Sigmoid colon (tissue), 7 donors: ENCODE measurements around the gene FHIP2A. TPM values are rescaled to one million over a fixed set of nuclear protein-coding genes. Genes with fewer than 3 reads are reported as not detected.
A peak's percentile ranks its signal among the peaks of the same experiment; 100 is the strongest.
"Not testable (repeated sequence)": the region's sequence is repeated elsewhere in the genome, so short reads cannot be mapped to it uniquely, and the experiment has no call there.

ENCODE experiments used
- DNase-seq: peaks from one replicate; pipeline ENCODE4 v3.0.0-alpha.2; 2019
- H3K27ac ChIP-seq, 4 donors: fragments of 200-600 bp; sonication (generic); one replicate each; pipeline ENCODE4 v1.5.1; 2016 to 2019; ENCODE audit warnings: mild to moderate bottlenecking in 1 of 4
- H3K27me3 ChIP-seq, 3 donors: fragments of 200-600 bp; sonication (generic); one replicate each; pipeline ENCODE4 v1.5.1; 2019; ENCODE audit warnings: mild to moderate bottlenecking in 1 of 3
- H3K36me3 ChIP-seq, 4 donors: fragments of 200-600 bp; sonication (generic); one replicate each; pipeline ENCODE4 v1.5.1; 2016 to 2019
- H3K4me1 ChIP-seq, 4 donors: fragments of 200-600 bp; sonication (generic); one replicate each; pipeline ENCODE4 v1.5.1; 2017 to 2019
- H3K4me3 ChIP-seq, 4 donors: fragments of 200-600 bp; sonication (generic); one replicate each; pipeline ENCODE4 v1.5.1; 2017 to 2019; ENCODE audit warnings: mild to moderate bottlenecking in 2 of 4, moderate library complexity in 1 of 4
- H3K9me3 ChIP-seq, 4 donors: fragments of 200-600 bp in 3 of 4; sonication (generic) in 3 of 4; one replicate each; pipeline versions ENCODE4 v1.5.1 to v1.6.1; 2013 to 2019
- CTCF ChIP-seq, 4 experiments: fragments of 450-650 bp in 3 of 4; fragments of 200-600 bp in 1 of 4; IDR thresholded peaks; one replicate each; pipeline ENCODE4 v1.5.1; 2016 to 2019; ENCODE audit warnings: antibody characterized with exemption in 4 of 4, mild to moderate bottlenecking in 3 of 4, moderate library complexity in 2 of 4
- EP300 ChIP-seq, 4 donors: sonication (generic); formaldehyde crosslinking; IDR thresholded peaks; one replicate each; pipeline ENCODE4 v1.6.1; 2017; ENCODE audit warnings: antibody characterized with exemption in 4 of 4
- POLR2A ChIP-seq, 2 donors: fragments of 450-650 bp; IDR thresholded peaks; one replicate each; pipeline ENCODE4 v1.6.1; 2016; ENCODE audit warnings: antibody characterized with exemption in 2 of 2, mild to moderate bottlenecking in 2 of 2, moderate library complexity in 2 of 2
- POLR2AphosphoS5 ChIP-seq, 4 donors: sonication (generic); formaldehyde crosslinking; IDR thresholded peaks; one replicate each; pipeline ENCODE4 v1.6.1; 2017; ENCODE audit warnings: antibody characterized with exemption in 4 of 4
- WGBS, 2 donors: extraction: QIAGEN DNeasy Blood & Tissue Kit; methylation state at CpG; one replicate each; pipeline ENCODE4 v1.1.7; 2013; 5-methylcytosine and 5-hydroxymethylcytosine counted together
- intact Hi-C: fragments of 100-400 bp; cut with DNase I; formaldehyde crosslinking; loops from one replicate; pipeline ENCODE4 v1.15.1; 2023
- polyA plus RNA-seq, 3 donors: library from polyadenylated mRNA; stranded (reverse); fragments of 200-250 nt; gene quantifications; one replicate each; pipeline ENCODE4 v1.2.3, GENCODE V29; 2013
- total RNA-seq, 4 donors: library from RNA; depleted of rRNA; stranded (reverse); fragments of >200 nt; gene quantifications; one replicate each; pipeline ENCODE4 v1.1.0, GENCODE V29; 2016
- donor health status: healthy with polysubstance abuse.
- donor health status: Bipolar disorder and iron deficiency.
- donor health status: healthy.

FHIP2A gene
- total RNA-seq: 10 to 100 TPM; 32.1 to 37.7 (median 36.1) TPM
- polyA plus RNA-seq: 1 to 10 TPM; 2.4 to 5.6 (median 3.2) TPM

DNA sequence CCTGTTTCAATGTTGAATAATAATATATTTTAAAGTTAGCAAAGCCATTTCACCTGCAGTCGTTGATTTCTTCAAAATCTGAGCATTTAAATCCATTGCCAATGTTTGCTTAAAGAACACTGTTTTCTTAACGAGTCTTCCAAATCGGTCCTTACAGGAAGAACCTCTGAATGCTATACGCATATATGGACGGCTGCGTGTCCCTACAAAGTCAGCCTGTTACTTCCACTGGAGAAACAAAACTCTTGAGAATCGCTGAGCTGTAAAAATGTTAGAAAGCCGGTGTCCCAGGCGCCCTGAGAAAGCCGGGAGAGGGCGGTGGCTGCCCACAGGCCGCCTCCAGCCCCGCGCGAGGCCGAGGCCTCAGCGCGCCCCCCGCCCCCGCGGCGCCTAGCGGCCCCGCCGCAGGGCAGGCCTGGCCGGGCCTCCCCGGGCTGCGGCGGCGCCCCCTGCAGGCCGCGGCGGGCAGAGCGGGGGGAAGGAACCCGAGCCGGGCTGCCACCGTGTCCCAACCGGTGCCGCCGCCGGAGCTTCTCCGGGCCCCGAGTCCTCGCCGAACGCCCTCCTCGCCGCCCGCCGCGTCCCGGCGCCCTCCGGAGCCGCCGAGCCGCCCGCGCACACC lies at the start of gene FHIP2A:
FHIP2A (plus strand) TSS at position 488 of the 622 bp plus-strand sequence. CDS start 299 bp downstream, outside the sequence.
- DNase-seq: peak; percentile 82
- 1% methylated on average over 59 of the region's 59 CpGs for WGBS, 2 donors

GRCh38 chr10:114772496-114773196 lies 48.9 kb upstream of the FHIP2A start:
- Histone ChIP-seq H3K9me3 (no peaks in the 10 kb centered on the region), H3K27ac (no peak overlapping the region), H3K4me1 (peaks cover 0 to 8% (median 5%) of the 10 kb centered on the region in 4 donors), H3K27me3 (peaks cover 3 to 10% (median 3%) of the 10 kb centered on the region in 3 donors), H3K4me3 (no peak overlapping the region), H3K36me3 (no peaks in the 10 kb centered on the region)
- intact Hi-C loops: no loop called here
- DNase-seq: no peak
- WGBS, 2 donors: 96 to 100% methylated on average over 1 of the region's 1 CpG
- TF ChIP-seq POLR2AphosphoS5 (IDR thresholded peaks at IDR 0.05): no peak
- TF ChIP-seq EP300 (IDR thresholded peaks at IDR 0.05): no peak
- no peak for TF ChIP-seq POLR2A (IDR thresholded peaks at IDR 0.05)
- no peak for TF ChIP-seq CTCF (IDR thresholded peaks at IDR 0.05)

More for the DNA sequence above, at the start of gene FHIP2A:
- no peak for TF ChIP-seq POLR2A (IDR thresholded peaks at IDR 0.05)
- TF ChIP-seq CTCF (IDR thresholded peaks at IDR 0.05): peak in 1 of 4 experiments; percentile 54
- peak in 2 of 4 donors; percentile 54 to 72 for TF ChIP-seq POLR2AphosphoS5 (IDR thresholded peaks at IDR 0.05)
- TF ChIP-seq EP300 (IDR thresholded peaks at IDR 0.05): no peak
- Histone ChIP-seq H3K27ac (peak within 1 kb of the TSS; percentile 92 to 98 (median 98)), H3K36me3 (no peaks in the 10 kb centered on the region), H3K4me1 (peaks cover 0 to 41% (median 37%) of the 10 kb centered on the region in 4 donors), H3K9me3 (no peaks in the 10 kb centered on the region), H3K4me3 (peak within 1 kb of the TSS; percentile 81 to 99 (median 88)), H3K27me3 (no peaks in the 10 kb centered on the region)
- intact Hi-C loops: loop anchor here (5.0 kb wide), 1 partner anchor 116 kb away; the partner anchor contains the start of gene TRUB1

GRCh38 chr10:114773197-114773532 lies 48.4 kb upstream of the FHIP2A start:
- intact Hi-C loops: no loop called here

GRCh38 chr10:114775082-114775481 lies 46.5 kb upstream of the FHIP2A start:
- H3K9me3 ChIP-seq, H3K4me3 ChIP-seq, H3K27me3 ChIP-seq, DNase-seq, intact Hi-C loops, H3K4me1 ChIP-seq, H3K36me3 ChIP-seq, H3K27ac ChIP-seq: not testable (repeated sequence)
- 84 to 90% methylated on average over 3 of the region's 3 CpGs for WGBS, 2 donors

More at GRCh38 chr10:114773197-114773532, 48.4 kb upstream of the FHIP2A start:
- Histone ChIP-seq H3K4me3 (no peak overlapping the region), H3K27ac (no peak overlapping the region), H3K9me3 (no peaks in the 10 kb centered on the region), H3K36me3 (no peaks in the 10 kb centered on the region), H3K4me1 (peaks cover 0 to 5% (median 2%) of the 10 kb centered on the region in 4 donors), H3K27me3 (peaks cover 0 to 6% (median 0%) of the 10 kb centered on the region in 3 donors)
- 65 to 70% methylated on average over 3 of the region's 3 CpGs for WGBS, 2 donors
- TF ChIP-seq EP300 (IDR thresholded peaks at IDR 0.05) (no peak), CTCF (IDR thresholded peaks at IDR 0.05) (no peak), POLR2AphosphoS5 (IDR thresholded peaks at IDR 0.05) (no peak), POLR2A (IDR thresholded peaks at IDR 0.05) (no peak)
- DNase-seq: no peak

DNA sequence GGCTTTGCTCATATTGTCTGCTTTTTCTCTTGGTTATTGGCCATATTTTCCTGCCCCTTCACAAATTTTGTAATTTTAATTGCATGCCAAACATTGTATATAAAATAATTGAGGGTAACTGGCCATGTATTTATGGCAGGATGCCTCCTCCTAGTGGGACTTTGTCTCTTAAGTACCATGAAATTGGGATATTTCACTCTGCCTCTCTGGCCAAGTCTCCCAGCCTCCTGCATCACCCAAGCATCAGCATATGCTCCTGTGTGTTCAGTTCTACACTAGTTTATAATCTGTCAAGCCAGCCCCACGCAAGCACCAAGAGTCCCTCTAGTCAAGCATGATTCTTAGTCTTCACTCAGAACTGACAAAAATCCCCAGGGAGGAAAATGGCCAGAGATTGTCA lies 44.2 kb upstream of the FHIP2A start:
- WGBS, 2 donors: 88 to 92% methylated on average over 1 of the region's 1 CpG
- no peaks in the 10 kb centered on the region for H3K9me3 ChIP-seq
- peaks cover 0 to 13% (median 6%) of the 10 kb centered on the region in 4 donors for H3K4me1 ChIP-seq
- no peak overlapping the region for H3K27ac ChIP-seq
- TF ChIP-seq POLR2AphosphoS5 (IDR thresholded peaks at IDR 0.05): no peak
- no peak for TF ChIP-seq EP300 (IDR thresholded peaks at IDR 0.05)
- no peak for TF ChIP-seq CTCF (IDR thresholded peaks at IDR 0.05)
- no peak for TF ChIP-seq POLR2A (IDR thresholded peaks at IDR 0.05)
- intact Hi-C loops: no loop called here
- H3K27me3 ChIP-seq: no peaks in the 10 kb centered on the region
- no peak for DNase-seq
- H3K36me3 ChIP-seq: no peaks in the 10 kb centered on the region
- no peak overlapping the region for H3K4me3 ChIP-seq
